HepG2 (cell line): Measurements from ENCODE around the gene HEBP1. TPM values are rescaled to one million over a fixed set of nuclear protein-coding genes. Genes with fewer than 3 reads are reported as not detected.

Experiments used
- ATAC-seq: fragments of 200-7000 bp; cut with Tn5 transposase; 3 replicates; pipeline ENCODE4 v1.9.1; 2020; ENCODE audit warnings: mild to moderate bottlenecking, moderate library complexity
- BruUV-seq: library from RNA; stranded (reverse); fragments of 400-500 nt; replicated peaks from 2 replicates; lab custom pipeline; 2021; lab: Mats Ljungman, UMichigan
- CTCF ChIA-PET: fragments of 300-600 bp; formaldehyde crosslinking; extraction: SDS; loops from one replicate; lab custom pipeline; 2021; ENCODE audit warnings: low total read pairs, inconsistent platforms, low intra/inter-chr PET ratio; lab: Yijun Ruan, JAX
- POLR2A ChIA-PET: fragments of 350-600 bp; sonication (Branson Sonifier 250); formaldehyde crosslinking; loops from one replicate; lab custom pipeline; 2020; ENCODE audit warnings: antibody characterized with exemption, inconsistent platforms; lab: Yijun Ruan, JAX
- DNase-seq: peaks from one replicate; pipeline ENCODE4 v3.0.0-alpha.2; 2015; ENCODE audit warnings: low spot score
- FAIRE-seq: peaks from 3 replicates; lab custom pipeline; 2011; peaks lifted over from hg19 to GRCh38; lab: Jason Lieb, UNC
- H2AFZ ChIP-seq: one replicate; pipeline ENCODE4 v1.6.1; 2011; ENCODE audit warnings: low read length, inconsistent platforms
- H3K27ac ChIP-seq: fragments of 300-600 bp; 3 replicates; pipeline ENCODE4 v1.8.0; 2011; ENCODE audit warnings: mixed run types, mild to moderate bottlenecking, mixed read lengths, low read length, inconsistent platforms; ENCODE audit not compliant: insufficient read depth; ENCODE audit errors: extremely low read length
- H3K27me3 ChIP-seq, 2 experiments: fragments of 200-600 bp in 1 of 2; 2 replicates in 1 of 2; 3 replicates in 1 of 2; pipeline versions ENCODE4 v1.6.0 to v1.8.0; 2011; ENCODE audit warnings: low read length in 2 of 2, mild to moderate bottlenecking in 2 of 2, moderate library complexity in 2 of 2, inconsistent platforms in 1 of 2; ENCODE audit not compliant: insufficient read depth in 2 of 2, control insufficient read depth in 1 of 2
- H3K36me3 ChIP-seq, 2 experiments: fragments of 200-600 bp in 1 of 2; replicated peaks in 1 of 2; 2 replicates in 1 of 2; 3 replicates in 1 of 2; pipeline versions ENCODE4 v1.5.1 to v1.8.0; 2011; ENCODE audit warnings: low read length in 2 of 2, inconsistent platforms in 1 of 2; ENCODE audit not compliant: insufficient read depth in 2 of 2, control insufficient read depth in 1 of 2
- H3K4me1 ChIP-seq: 2 replicates; pipeline ENCODE4 v1.5.1; 2012; ENCODE audit warnings: low read length, inconsistent platforms; ENCODE audit not compliant: insufficient read depth
- H3K4me2 ChIP-seq: 2 replicates; pipeline ENCODE4 v1.6.0; 2011; ENCODE audit warnings: low read depth, low read length, inconsistent platforms
- H3K4me3 ChIP-seq, 3 experiments: fragments of 200-600 bp in 1 of 3; sonication (generic), shearing (Covaris generic) in 1 of 3; replicated peaks in 1 of 3; 2 replicates each; pipeline ENCODE4 v1.5.1; 2011 to 2016; ENCODE audit warnings: low read length in 3 of 3, inconsistent platforms in 2 of 3, low read depth in 2 of 3, mild to moderate bottlenecking in 2 of 3, control low read depth in 1 of 3, mixed read lengths in 1 of 3; ENCODE audit not compliant: insufficient read depth in 1 of 3
- H3K79me2 ChIP-seq: one replicate; pipeline ENCODE4 v1.6.1; 2011; ENCODE audit warnings: low read length, inconsistent platforms; ENCODE audit not compliant: insufficient read depth
- H3K9ac ChIP-seq: 2 replicates; pipeline ENCODE4 v1.6.0; 2011; ENCODE audit warnings: mild to moderate bottlenecking, low read depth, low read length, inconsistent platforms; ENCODE audit not compliant: insufficient read depth
- H3K9me3 ChIP-seq: 2 replicates; pipeline ENCODE4 v1.5.1; 2012; ENCODE audit warnings: mild to moderate bottlenecking, low read length
- H4K20me1 ChIP-seq: 2 replicates; pipeline ENCODE4 v1.6.0; 2011; ENCODE audit warnings: inconsistent platforms, mild to moderate bottlenecking, low read length, moderate library complexity; ENCODE audit not compliant: insufficient read depth
- ATAD3A ChIP-seq: sonication (generic); formaldehyde crosslinking; IDR thresholded peaks from 2 replicates; pipeline ENCODE4 v1.4.0; 2020; ENCODE audit warnings: missing genetic modification reagents
- CEBPB ChIP-seq: IDR thresholded peaks from 2 replicates; pipeline ENCODE4 v1.6.1; 2011; ENCODE audit warnings: low read depth, low read length, improper control_type of control experiment, borderline replicate concordance
- ELF1 ChIP-seq: sonication (generic); formaldehyde crosslinking; IDR thresholded peaks from 2 replicates; pipeline ENCODE4 v1.4.0; 2020; ENCODE audit warnings: missing genetic modification reagents
- GTF3A ChIP-seq: sonication (generic); formaldehyde crosslinking; conservative IDR thresholded peaks from 2 replicates; pipeline ENCODE4 v1.4.0; 2020; ENCODE audit warnings: mild to moderate bottlenecking, missing genetic modification reagents
- KMT2B ChIP-seq: IDR thresholded peaks from 2 replicates; pipeline ENCODE4 v1.6.1; 2016; ENCODE audit warnings: missing genetic modification reagents, missing compliant biosample characterization
- PHF20 ChIP-seq: sonication (generic); formaldehyde crosslinking; IDR thresholded peaks from 2 replicates; pipeline ENCODE4 v1.5.0; 2020; ENCODE audit warnings: mild to moderate bottlenecking, missing genetic modification reagents
- PLRG1 ChIP-seq: fragments of 450-650 bp; conservative IDR thresholded peaks from 2 replicates; pipeline ENCODE4 v1.6.1; 2016
- POGZ ChIP-seq: sonication (generic); formaldehyde crosslinking; IDR thresholded peaks from 2 replicates; pipeline ENCODE4 v1.4.0; 2020; ENCODE audit warnings: mild to moderate bottlenecking, missing genetic modification reagents
- RBAK ChIP-seq: sonication (generic); formaldehyde crosslinking; IDR thresholded peaks from 2 replicates; pipeline ENCODE4 v1.5.1; 2020; ENCODE audit warnings: mild to moderate bottlenecking, missing genetic modification reagents
- RORA ChIP-seq: sonication (generic); formaldehyde crosslinking; IDR thresholded peaks from 2 replicates; pipeline ENCODE4 v1.5.0; 2020; ENCODE audit warnings: mild to moderate bottlenecking, missing genetic modification reagents, moderate library complexity
- SP140L ChIP-seq: sonication (generic); formaldehyde crosslinking; IDR thresholded peaks from 2 replicates; pipeline ENCODE4 v1.4.0; 2020; ENCODE audit warnings: missing genetic modification reagents, borderline replicate concordance
- TOPORS ChIP-seq: sonication (generic); formaldehyde crosslinking; IDR thresholded peaks from 2 replicates; pipeline ENCODE4 v1.8.0; 2023; ENCODE audit warnings: mild to moderate bottlenecking, missing genetic modification reagents
- ZNF138 ChIP-seq: sonication (generic); formaldehyde crosslinking; IDR thresholded peaks from 2 replicates; pipeline ENCODE4 v1.5.0; 2020; ENCODE audit warnings: mild to moderate bottlenecking, low read depth, missing genetic modification reagents
- ZNF20 ChIP-seq: sonication (generic); formaldehyde crosslinking; IDR thresholded peaks from 2 replicates; pipeline ENCODE4 v1.4.0; 2020; ENCODE audit warnings: mild to moderate bottlenecking, moderate library complexity, missing genetic modification reagents
- ZNF274 ChIP-seq: sonication (generic); formaldehyde crosslinking; IDR thresholded peaks from 2 replicates; pipeline ENCODE4 v1.5.1; 2020; ENCODE audit warnings: mild to moderate bottlenecking, missing genetic modification reagents
- ZNF350 ChIP-seq: sonication (generic); formaldehyde crosslinking; IDR thresholded peaks from 2 replicates; pipeline ENCODE4 v1.4.0; 2020; ENCODE audit warnings: mild to moderate bottlenecking, low read depth, missing genetic modification reagents, borderline replicate concordance
- ZNF382 ChIP-seq: sonication (generic); formaldehyde crosslinking; IDR thresholded peaks from 2 replicates; pipeline ENCODE4 v1.5.0; 2020; ENCODE audit warnings: missing genetic modification reagents, mild to moderate bottlenecking, borderline replicate concordance
- ZNF550 ChIP-seq: sonication (generic); formaldehyde crosslinking; IDR thresholded peaks from 2 replicates; pipeline ENCODE4 v1.4.0; 2020; ENCODE audit warnings: mild to moderate bottlenecking, missing genetic modification reagents, borderline replicate concordance
- WGBS: methylation state at CpG from one replicate; pipeline ENCODE4 v1.1.6; 2017; ENCODE audit warnings: low lambda C conversion rate; 5-methylcytosine and 5-hydroxymethylcytosine counted together
- in situ Hi-C: cut with HindIII; loops from 2 replicates; pipeline ENCODE4 v1.10.0; 2017; ENCODE audit warnings: low pct_unique_long_range_greater_than_20kb; ENCODE audit not compliant: extremely low pct_ligation_motif_present
- intact Hi-C: fragments of 100-400 bp; cut with micrococcal nuclease; formaldehyde crosslinking; loops from one replicate; pipeline ENCODE4 v1.10.0; 2022; ENCODE audit not compliant: unreplicated experiment
- polyA plus RNA-seq, 8 experiments: library from polyadenylated mRNA; depleted of rRNA in 3 of 8; stranded (reverse) in 7 of 8; unstranded in 1 of 8; fragments of >200 nt; fragmentation: Illumina TruSeq in 4 of 8; extraction: Trizol in 4 of 8; gene quantifications; 2 replicates each; pipeline versions ENCODE4 v1.2.1 to v1.2.3, GENCODE V29; 2011 to 2016; ENCODE audit warnings: low read depth in 4 of 8, missing spikeins in 1 of 8, mixed read lengths in 1 of 8; ENCODE audit not compliant: insufficient read depth in 1 of 8
- total RNA-seq, 5 experiments: library from RNA; depleted of rRNA; stranded (reverse); fragments of >200 nt; fragmentation: Illumina TruSeq; extraction: Trizol; gene quantifications; 2 replicates each; pipeline ENCODE4 v1.2.3, GENCODE V29; 2016; ENCODE audit warnings: low read depth in 1 of 5

The HEBP1 gene
- total and polyA plus RNA-seq, 2 of the 13 experiments (the other 11 are each of a cell fraction or from before 2014, with no cell fraction given): 7.8 to 9.4 TPM

DNA sequence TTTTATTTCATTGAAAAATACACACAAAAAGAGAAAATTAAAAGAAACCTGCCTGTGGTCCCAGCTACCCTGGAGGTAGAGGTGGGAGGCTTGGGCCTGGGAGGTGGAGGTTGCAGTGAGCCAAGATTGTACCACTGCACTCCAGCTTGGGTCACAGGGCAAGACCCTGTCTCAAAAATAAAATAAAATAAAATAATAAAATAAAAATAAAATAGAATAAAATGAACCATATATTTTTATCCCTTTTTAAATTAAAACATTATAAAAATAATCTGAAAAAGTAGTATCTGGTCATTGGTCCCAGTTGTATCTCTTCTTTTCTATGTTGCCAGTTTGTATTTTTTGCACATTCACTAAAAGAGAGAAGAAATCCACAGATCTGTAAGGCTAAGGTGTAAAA is 27.4 kb upstream of the HEBP1 start:
- Histone ChIP-seq H3K27me3 (no peaks in the 10 kb centered on the region), H3K79me2 (no peaks in the 10 kb centered on the region), H3K4me2 (no peak overlapping the region), H3K9me3 (no peaks in the 10 kb centered on the region), H3K4me3 (no peak overlapping the region), H4K20me1 (no peaks in the 10 kb centered on the region), H2AFZ (no peak overlapping the region), H3K9ac (no peak overlapping the region), H3K4me1 (no peaks in the 10 kb centered on the region), H3K27ac (no peak overlapping the region), H3K36me3 (no peaks in the 10 kb centered on the region)
- DNase-seq: no peak
- no TSS peak for BruUV-seq
- intact Hi-C loops: no loop called here
- no peak for FAIRE-seq
- TF ChIP-seq RORA (CRISPR knock-in tag) (no peak), CEBPB (no peak), RBAK (no peak), ZNF20 (no peak)
- ATAC-seq: no peak
- ChIA-PET CTCF (no interaction called here), POLR2A (no interaction called here)
- in situ Hi-C loops: no loop called here

DNA sequence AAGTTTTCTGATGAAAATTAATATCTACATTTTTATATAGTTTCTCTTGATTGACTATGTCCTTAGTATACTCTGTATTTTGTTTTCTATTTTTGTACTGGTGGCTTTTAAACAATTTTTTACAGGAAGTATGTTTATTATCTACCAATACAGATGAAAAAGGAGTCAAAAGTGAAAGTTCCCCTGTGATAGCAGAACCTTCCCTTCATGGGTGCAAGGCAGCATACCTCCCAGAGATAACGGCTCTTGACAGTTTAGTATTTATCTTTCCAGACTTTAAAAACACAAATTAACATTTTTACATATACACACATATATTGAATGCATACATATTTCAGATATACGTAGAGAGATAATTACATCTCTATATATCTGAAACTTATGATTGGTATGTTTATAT is 27.0 kb upstream of the HEBP1 start:
- Histone ChIP-seq H3K36me3 (no peaks in the 10 kb centered on the region), H3K9ac (no peak overlapping the region), H4K20me1 (no peaks in the 10 kb centered on the region), H3K79me2 (no peaks in the 10 kb centered on the region), H3K9me3 (no peaks in the 10 kb centered on the region), H2AFZ (no peak overlapping the region), H3K4me2 (no peak overlapping the region), H3K4me3 (no peak overlapping the region), H3K27me3 (no peaks in the 10 kb centered on the region), H3K27ac (no peak overlapping the region), H3K4me1 (no peaks in the 10 kb centered on the region)
- POLR2A ChIA-PET: no interaction called here
- no peak for FAIRE-seq
- no peak for TF ChIP-seq ZNF382 (CRISPR knock-in tag)
- TF ChIP-seq KMT2B (CRISPR knock-in tag): no peak
- TF ChIP-seq ZNF274 (CRISPR knock-in tag): no peak
- no peak for TF ChIP-seq ZNF550
- TF ChIP-seq SP140L (CRISPR knock-in tag): no peak
- no peak for TF ChIP-seq GTF3A (CRISPR knock-in tag)
- no peak for TF ChIP-seq ELF1 (CRISPR knock-in tag)
- TF ChIP-seq PLRG1: no peak
- TF ChIP-seq TOPORS (CRISPR knock-in tag): no peak
- no peak for TF ChIP-seq POGZ
- TF ChIP-seq PHF20 (CRISPR knock-in tag): no peak
- TF ChIP-seq ZNF350: no peak
- TF ChIP-seq ATAD3A: no peak
- no peak for TF ChIP-seq ZNF138 (CRISPR knock-in tag)
- intact Hi-C loops (no loop called here), in situ Hi-C loops (no loop called here)
- 53% methylated on average over 2 of the region's 2 CpGs for WGBS
- CTCF ChIA-PET: no interaction called here
- BruUV-seq: no TSS peak
- ATAC-seq: no peak
- DNase-seq: no peak
